Vagina (tissue), 2 donors: ENCODE data around the gene USH1C. TPM values are rescaled to one million over a fixed set of nuclear protein-coding genes. Genes with fewer than 3 reads are reported as not detected.

ENCODE experiments used
- DNase-seq, 2 donors: peaks; one replicate each; pipeline ENCODE4 v3.0.0-alpha.2; 2017; ENCODE audit errors: extremely low spot score in 2 of 2
- H3K27ac ChIP-seq: fragments of 200-600 bp; sonication (generic); one replicate; pipeline ENCODE4 v1.5.1; 2019
- H3K27me3 ChIP-seq: fragments of 200-600 bp; sonication (generic); one replicate; pipeline ENCODE4 v1.5.1; 2019
- H3K36me3 ChIP-seq, 2 donors: fragments of 200-600 bp; sonication (generic); one replicate each; pipeline ENCODE4 v1.5.1; 2017 to 2019
- H3K4me1 ChIP-seq: fragments of 200-600 bp; sonication (generic); one replicate; pipeline ENCODE4 v1.5.1; 2019
- H3K4me3 ChIP-seq, 2 donors: fragments of 200-600 bp; sonication (generic); 1 replicate in 1 of 2; 2 replicates in 1 of 2; pipeline ENCODE4 v1.5.1; 2016 to 2019
- H3K9me3 ChIP-seq: fragments of 200-600 bp; sonication (generic); one replicate; pipeline ENCODE4 v1.5.1; 2019
- CTCF ChIP-seq, 3 experiments: fragments of 450-650 bp in 2 of 3; fragments of 200-600 bp in 1 of 3; sonication (generic) in 1 of 3; IDR thresholded peaks; one replicate each; pipeline ENCODE4 v1.5.1; 2017 to 2019; ENCODE audit warnings: antibody characterized with exemption in 3 of 3, mild to moderate bottlenecking in 2 of 3, moderate library complexity in 2 of 3
- POLR2A ChIP-seq, 2 donors: fragments of 450-650 bp; IDR thresholded peaks; one replicate each; pipeline ENCODE4 v1.6.1; 2017; ENCODE audit warnings: antibody characterized with exemption in 2 of 2, mild to moderate bottlenecking in 2 of 2, moderate library complexity in 2 of 2
- POLR2AphosphoS5 ChIP-seq, 2 donors: sonication (generic); formaldehyde crosslinking; IDR thresholded peaks; one replicate each; pipeline ENCODE4 v1.9.0; 2017; ENCODE audit warnings: antibody characterized with exemption in 2 of 2, mild to moderate bottlenecking in 2 of 2, low read depth in 1 of 2; ENCODE audit not compliant: insufficient read depth in 1 of 2
- intact Hi-C: fragments of 100-400 bp; cut with DNase I; formaldehyde crosslinking; loops from one replicate; pipeline ENCODE4 v1.15.1; 2023
- total RNA-seq: library from RNA; depleted of rRNA; stranded (reverse); fragments of >200 nt; gene quantifications from one replicate; pipeline ENCODE4 v1.2.3, GENCODE V29; 2016

USH1C gene
- total RNA-seq, 1 donor from 2014 or later, result not detected

GRCh38 chr11:17548444-17548843, 4.2 kb upstream of the USH1C start:
- H3K27ac ChIP-seq, result no peak overlapping the region
- H3K27me3 ChIP-seq, result no peaks in the 10 kb centered on the region
- intact Hi-C loops, result no loop called here
- H3K9me3 ChIP-seq, result no peaks in the 10 kb centered on the region
- no peak for DNase-seq
- H3K4me1 ChIP-seq, result peaks cover 6% of the 10 kb centered on the region
- no peaks in the 10 kb centered on the region for H3K36me3 ChIP-seq
- no peak for TF ChIP-seq POLR2AphosphoS5 (IDR thresholded peaks at IDR 0.05; ENCODE audit: insufficient read depth in 1 of 2, low read depth in 1 of 2)
- TF ChIP-seq CTCF (IDR thresholded peaks at IDR 0.05), result no peak
- no peak for TF ChIP-seq POLR2A (IDR thresholded peaks at IDR 0.05)
- no peak overlapping the region for H3K4me3 ChIP-seq

GRCh38 chr11:17547932-17548331, 3.7 kb upstream of the USH1C start:
- TF ChIP-seq POLR2A (IDR thresholded peaks at IDR 0.05) (no peak), CTCF (IDR thresholded peaks at IDR 0.05) (no peak), POLR2AphosphoS5 (IDR thresholded peaks at IDR 0.05; ENCODE audit: insufficient read depth in 1 of 2, low read depth in 1 of 2) (no peak)
- DNase-seq, result no peak
- Histone ChIP-seq H3K4me1 (peaks cover 6% of the 10 kb centered on the region), H3K36me3 (no peaks in the 10 kb centered on the region), H3K27me3 (no peaks in the 10 kb centered on the region), H3K9me3 (no peaks in the 10 kb centered on the region), H3K27ac (no peak overlapping the region), H3K4me3 (no peak overlapping the region)
- intact Hi-C loops, result no loop called here

GRCh38 chr11:17547051-17547577, 2.9 kb upstream of the USH1C start, which contains the start of gene OTOG:
OTOG (plus strand) TSS chr11:17547259; CDS start chr11:17547373, 114 bp downstream.
- DNase-seq, result no peak
- Histone ChIP-seq H3K36me3 (no peaks in the 10 kb centered on the region), H3K9me3 (no peaks in the 10 kb centered on the region), H3K4me1 (peaks cover 6% of the 10 kb centered on the region), H3K27me3 (no peaks in the 10 kb centered on the region), H3K27ac (no peak within 1 kb of the TSS), H3K4me3 (no peak within 1 kb of the TSS)
- TF ChIP-seq POLR2A (IDR thresholded peaks at IDR 0.05), result no peak
- intact Hi-C loops, result no loop called here

GRCh38 chr11:17546240-17546639, 2.0 kb upstream of the USH1C start:
- Histone ChIP-seq H3K36me3 (no peaks in the 10 kb centered on the region), H3K9me3 (no peaks in the 10 kb centered on the region), H3K27ac (no peak overlapping the region), H3K27me3 (no peaks in the 10 kb centered on the region), H3K4me3 (no peak overlapping the region), H3K4me1 (peaks cover 6% of the 10 kb centered on the region)
- DNase-seq, result no peak
- intact Hi-C loops, result no loop called here
- no peak for TF ChIP-seq POLR2AphosphoS5 (IDR thresholded peaks at IDR 0.05; ENCODE audit: insufficient read depth in 1 of 2, low read depth in 1 of 2)
- TF ChIP-seq POLR2A (IDR thresholded peaks at IDR 0.05), result no peak
- no peak for TF ChIP-seq CTCF (IDR thresholded peaks at IDR 0.05)

GRCh38 chr11:17543574-17544180, 539 bp downstream of the USH1C start:
- TF ChIP-seq POLR2A (IDR thresholded peaks at IDR 0.05), result no peak
- TF ChIP-seq POLR2AphosphoS5 (IDR thresholded peaks at IDR 0.05; ENCODE audit: insufficient read depth in 1 of 2, low read depth in 1 of 2), result no peak
- TF ChIP-seq CTCF (IDR thresholded peaks at IDR 0.05), result no peak
- no peak overlapping the region for H3K4me3 ChIP-seq
- H3K27ac ChIP-seq, result no peak overlapping the region
- H3K4me1 ChIP-seq, result peaks cover 6% of the 10 kb centered on the region
- intact Hi-C loops, result no loop called here
- no peaks in the 10 kb centered on the region for H3K36me3 ChIP-seq
- no peaks in the 10 kb centered on the region for H3K9me3 ChIP-seq
- no peaks in the 10 kb centered on the region for H3K27me3 ChIP-seq
- no peak for DNase-seq
